SK-N-SH treated with all-trans-retinoic acid at 6 μM for 48 hours (cell line): ENCODE results near the gene CANX.

Experiments
- ATAC-seq: fragments of 200-7000 bp; cut with Tn5 transposase; 3 replicates; pipeline ENCODE4 v1.9.1; 2020; ENCODE audit warnings: mild to moderate bottlenecking, moderate library complexity
- ARNTL ChIP-seq: fragments of 450-650 bp; formaldehyde crosslinking; IDR thresholded peaks from 2 replicates; pipeline ENCODE4 v1.5.0; 2020; ENCODE audit warnings: low read depth, mild to moderate bottlenecking, moderate library complexity, borderline replicate concordance
- BACH2 ChIP-seq: fragments of 250-450 bp; sonication (Bioruptor Pico); IDR thresholded peaks from 2 replicates; pipeline ENCODE4 v1.9.0; 2021; ENCODE audit warnings: mild to moderate bottlenecking, borderline replicate concordance
- CSDC2 ChIP-seq: fragments of 250-450 bp; sonication (Bioruptor Pico); IDR thresholded peaks from 2 replicates; pipeline ENCODE4 v1.5.0; 2020; ENCODE audit warnings: mild to moderate bottlenecking, moderate library complexity
- CSRNP3 ChIP-seq: fragments of 250-450 bp; sonication (Bioruptor Pico); IDR thresholded peaks from 2 replicates; pipeline ENCODE4 v1.5.1; 2021; ENCODE audit warnings: mild to moderate bottlenecking, moderate library complexity
- ESRRG ChIP-seq: fragments of 250-450 bp; sonication (Bioruptor Pico); IDR thresholded peaks from 2 replicates; pipeline ENCODE4 v1.6.1; 2021; ENCODE audit warnings: mild to moderate bottlenecking
- GLIS3 ChIP-seq: fragments of 250-450 bp; sonication (Bioruptor Pico); IDR thresholded peaks from 2 replicates; pipeline ENCODE4 v1.5.0; 2020; ENCODE audit warnings: mild to moderate bottlenecking, moderate library complexity
- ISL1 ChIP-seq: fragments of 250-450 bp; sonication (Bioruptor Pico); IDR thresholded peaks from 2 replicates; pipeline ENCODE4 v2.1.2; 2022; ENCODE audit warnings: mild to moderate bottlenecking, moderate library complexity
- OSR1 ChIP-seq: fragments of 250-450 bp; sonication (Bioruptor Pico); IDR thresholded peaks from 2 replicates; pipeline ENCODE4 v1.8.0; 2022; ENCODE audit warnings: moderate library complexity, mild to moderate bottlenecking, inconsistent platforms
- POU6F1 ChIP-seq: fragments of 250-450 bp; sonication (Bioruptor Pico); IDR thresholded peaks from 2 replicates; pipeline ENCODE4 v1.8.0; 2021; ENCODE audit warnings: low read depth, mild to moderate bottlenecking, moderate library complexity, borderline replicate concordance
- PPARA ChIP-seq: fragments of 250-450 bp; sonication (Bioruptor Pico); IDR thresholded peaks from 2 replicates; pipeline ENCODE4 v1.5.0; 2020; ENCODE audit warnings: mild to moderate bottlenecking, borderline replicate concordance
- RARB ChIP-seq: fragments of 250-450 bp; sonication (Bioruptor Pico); IDR thresholded peaks from 2 replicates; pipeline ENCODE4 v1.8.0; 2021; ENCODE audit warnings: mild to moderate bottlenecking, moderate library complexity
- SNAI2 ChIP-seq: fragments of 250-450 bp; sonication (Bioruptor Pico); IDR thresholded peaks from 2 replicates; pipeline ENCODE4 v1.5.0; 2020; ENCODE audit warnings: mild to moderate bottlenecking, moderate library complexity
- TCF4 ChIP-seq: fragments of 250-450 bp; sonication (Bioruptor Pico); IDR thresholded peaks from 2 replicates; pipeline ENCODE4 v1.8.0; 2021; ENCODE audit warnings: mild to moderate bottlenecking, moderate library complexity, borderline replicate concordance
- TSHZ2 ChIP-seq: fragments of 250-450 bp; sonication (Bioruptor Pico); IDR thresholded peaks from 2 replicates; pipeline ENCODE4 v1.5.0; 2020; ENCODE audit warnings: mild to moderate bottlenecking, moderate library complexity
- ZC3H10 ChIP-seq: fragments of 250-450 bp; sonication (Bioruptor Pico); IDR thresholded peaks from 2 replicates; pipeline ENCODE4 v1.5.1; 2021; ENCODE audit warnings: mild to moderate bottlenecking, moderate library complexity
- ZFP3 ChIP-seq: fragments of 250-450 bp; sonication (Bioruptor Pico); IDR thresholded peaks from 2 replicates; pipeline ENCODE4 v1.5.0; 2020; ENCODE audit warnings: mild to moderate bottlenecking, moderate library complexity
- ZFP30 ChIP-seq: fragments of 450-650 bp; formaldehyde crosslinking; IDR thresholded peaks from 2 replicates; pipeline ENCODE4 v1.5.0; 2022; ENCODE audit warnings: mild to moderate bottlenecking, moderate library complexity
- ZNF565 ChIP-seq: fragments of 450-650 bp; formaldehyde crosslinking; conservative IDR thresholded peaks from 2 replicates; pipeline ENCODE4 v1.5.0; 2020; ENCODE audit warnings: low read depth, mild to moderate bottlenecking, moderate library complexity
- ZNF70 ChIP-seq: fragments of 450-650 bp; formaldehyde crosslinking; IDR thresholded peaks from 2 replicates; pipeline ENCODE4 v1.5.0; 2020; ENCODE audit warnings: mild to moderate bottlenecking, moderate library complexity
- ZNF8 ChIP-seq: fragments of 450-650 bp; formaldehyde crosslinking; IDR thresholded peaks from 2 replicates; pipeline ENCODE4 v1.5.0; 2020; ENCODE audit warnings: mild to moderate bottlenecking, moderate library complexity

CANX gene

GRCh38 chr5:179777456-179777855, 78.7 kb downstream of the CANX start:
- no peak for TF ChIP-seq GLIS3 (CRISPR knock-in tag)
- TF ChIP-seq SNAI2: no peak
- TF ChIP-seq ESRRG (CRISPR knock-in tag): no peak
- TF ChIP-seq RARB (CRISPR knock-in tag): no peak
- TF ChIP-seq TCF4 (CRISPR knock-in tag): no peak
- TF ChIP-seq ISL1: no peak
- TF ChIP-seq ZNF565 (CRISPR knock-in tag): no peak
- no peak for TF ChIP-seq ZC3H10
- no peak for TF ChIP-seq CSDC2 (CRISPR knock-in tag)
- TF ChIP-seq ZFP30 (CRISPR knock-in tag): no peak
- no peak for TF ChIP-seq ZNF8
- TF ChIP-seq POU6F1 (CRISPR knock-in tag): no peak
- TF ChIP-seq PPARA (CRISPR knock-in tag): no peak
- no peak for TF ChIP-seq ZFP3 (CRISPR knock-in tag)
- TF ChIP-seq CSRNP3 (CRISPR knock-in tag): no peak
- no peak for TF ChIP-seq TSHZ2
- ATAC-seq: no peak

GRCh38 chr5:179777909-179778308, 79.1 kb downstream of the CANX start:
- ATAC-seq: no peak
- TF ChIP-seq PPARA (CRISPR knock-in tag) (no peak), ARNTL (CRISPR knock-in tag) (no peak), GLIS3 (CRISPR knock-in tag) (no peak), SNAI2 (no peak), BACH2 (CRISPR knock-in tag) (no peak)
- TF ChIP-seq, all 23 proteins: peak for 0

GRCh38 chr5:179778591-179778990, 79.8 kb downstream of the CANX start:
- TF ChIP-seq TCF4 (CRISPR knock-in tag) (no peak), CSRNP3 (CRISPR knock-in tag) (no peak), BACH2 (CRISPR knock-in tag) (no peak), TSHZ2 (no peak), ZNF70 (no peak), GLIS3 (CRISPR knock-in tag) (no peak), ZNF8 (no peak), OSR1 (CRISPR knock-in tag) (no peak), CSDC2 (CRISPR knock-in tag) (no peak), ARNTL (CRISPR knock-in tag) (no peak)
- no peak for ATAC-seq
